Colonic mucosa (tissue), 4 donors: ENCODE data around the gene CHST2. TPM values are rescaled to one million over a fixed set of nuclear protein-coding genes. Genes with fewer than 3 reads are reported as not detected.

Experiments
- DNase-seq: peaks from one replicate; pipeline ENCODE4 v3.0.0-alpha.2; 2020
- H3K27ac ChIP-seq: fragments of 200-600 bp; one replicate; pipeline ENCODE4 v1.8.0; 2021
- H3K27me3 ChIP-seq: fragments of 200-600 bp; one replicate; pipeline ENCODE4 v1.8.0; 2021
- H3K36me3 ChIP-seq: fragments of 200-600 bp; one replicate; pipeline ENCODE4 v1.8.0; 2021
- H3K4me1 ChIP-seq: fragments of 200-600 bp; one replicate; pipeline ENCODE4 v1.8.0; 2021; ENCODE audit warnings: mild to moderate bottlenecking
- H3K4me3 ChIP-seq: fragments of 200-600 bp; one replicate; pipeline ENCODE4 v1.8.0; 2021
- H3K9ac ChIP-seq, 2 donors: one replicate each; pipeline ENCODE4 v1.7.0; 2013; ENCODE audit warnings: control low read depth in 2 of 2, low read depth in 2 of 2, low read length in 2 of 2
- H3K9me3 ChIP-seq: fragments of 200-600 bp; one replicate; pipeline ENCODE4 v1.8.0; 2021
- CTCF ChIP-seq: fragments of 200-600 bp; IDR thresholded peaks from one replicate; pipeline ENCODE4 v1.8.0; 2022; ENCODE audit warnings: antibody characterized with exemption, mild to moderate bottlenecking
- intact Hi-C: fragments of 100-400 bp; cut with DNase I; formaldehyde crosslinking; loops from one replicate; pipeline ENCODE4 v1.14.1; 2022
- total RNA-seq, 2 donors: library from RNA; stranded (reverse); fragmentation: NEBNext Ultra II Directional in 1 of 2; extraction: Animal tissue kit (Norgen Biotek cat#: 25700) in 1 of 2; gene quantifications; one replicate each; pipeline ENCODE4 v1.2.1, GENCODE V29; 2021
- donor health status: healthy.
- donor health status: DM: no; HTN: no; CAD: no.
- donor health status: DM: no; HTN: no; CAD: no.

The CHST2 gene
- total RNA-seq, 2 donors from 2014 or later = 1.8 to 2.5 TPM

GRCh38 chr3:143092191-143092590 lies 27.4 kb upstream of the CHST2 start:
- TF ChIP-seq CTCF = no peak
- intact Hi-C loops = no loop called here
- no peak overlapping the region for H3K4me3 ChIP-seq
- H3K27me3 ChIP-seq = no peaks in the 10 kb centered on the region
- no peaks in the 10 kb centered on the region for H3K4me1 ChIP-seq
- no peak overlapping the region for H3K27ac ChIP-seq
- no peaks in the 10 kb centered on the region for H3K9me3 ChIP-seq
- no peak for DNase-seq
- no peaks in the 10 kb centered on the region for H3K36me3 ChIP-seq
- H3K9ac ChIP-seq = no peak overlapping the region

- H3K27ac ChIP-seq = no peak overlapping the region
- no peak overlapping the region for H3K4me3 ChIP-seq
- no peaks in the 10 kb centered on the region for H3K9me3 ChIP-seq
- no peak overlapping the region for H3K9ac ChIP-seq
- H3K4me1 ChIP-seq = no peaks in the 10 kb centered on the region
- no peaks in the 10 kb centered on the region for H3K36me3 ChIP-seq
- H3K27me3 ChIP-seq = no peaks in the 10 kb centered on the region
- no peak for DNase-seq
- no peak for TF ChIP-seq CTCF
- intact Hi-C loops = no loop called here
Observed at GRCh38 chr3:143095813-143096212, 23.8 kb upstream of the CHST2 start.

GRCh38 chr3:143098032-143098764 lies 21.4 kb upstream of the CHST2 start:
- TF ChIP-seq CTCF = no peak
- H3K9me3 ChIP-seq = no peaks in the 10 kb centered on the region
- DNase-seq = no peak
- H3K4me3 ChIP-seq = no peak overlapping the region
- H3K4me1 ChIP-seq = no peaks in the 10 kb centered on the region
- no peak overlapping the region for H3K27ac ChIP-seq
- intact Hi-C loops = no loop called here
- H3K9ac ChIP-seq = no peak overlapping the region
- no peaks in the 10 kb centered on the region for H3K36me3 ChIP-seq
- no peaks in the 10 kb centered on the region for H3K27me3 ChIP-seq

GRCh38 chr3:143099210-143099609 lies 20.4 kb upstream of the CHST2 start:
- Histone ChIP-seq H3K4me1 (no peaks in the 10 kb centered on the region), H3K27ac (no peak overlapping the region), H3K36me3 (no peaks in the 10 kb centered on the region), H3K4me3 (no peak overlapping the region), H3K9ac (no peak overlapping the region), H3K27me3 (no peaks in the 10 kb centered on the region), H3K9me3 (no peaks in the 10 kb centered on the region)
- intact Hi-C loops = no loop called here
- TF ChIP-seq CTCF = no peak
- DNase-seq = no peak

GRCh38 chr3:143099690-143100089 lies 19.9 kb upstream of the CHST2 start:
- Histone ChIP-seq H3K4me3 (no peak overlapping the region), H3K27me3 (no peaks in the 10 kb centered on the region), H3K4me1 (no peaks in the 10 kb centered on the region), H3K9ac (no peak overlapping the region), H3K9me3 (no peaks in the 10 kb centered on the region), H3K36me3 (no peaks in the 10 kb centered on the region), H3K27ac (no peak overlapping the region)
- no peak for DNase-seq
- TF ChIP-seq CTCF = no peak
- intact Hi-C loops = no loop called here
